HG03135 (cell line): ENCODE data around the gene ITGA3.

Experiments
- ATAC-seq: cut with Tn5 transposase; IDR thresholded peaks from one replicate; pipeline ENCODE4 v1.9.1; 2021; ENCODE audit warnings: mild to moderate bottlenecking, moderate library complexity; ENCODE audit not compliant: unreplicated experiment

The ITGA3 gene

GRCh38 chr17:50106393-50107131 lies 50.7 kb downstream of the ITGA3 start:
- ATAC-seq = no peak

- ATAC-seq = no peak
Measured at GRCh38 chr17:50107790-50108414, 52.0 kb downstream of the ITGA3 start.

GRCh38 chr17:50108556-50108955 lies 52.6 kb downstream of the ITGA3 start:
- no peak for ATAC-seq

- no peak for ATAC-seq
Measured at GRCh38 chr17:50109207-50109606, 53.3 kb downstream of the ITGA3 start.

GRCh38 chr17:50109785-50110184 lies 53.9 kb downstream of the ITGA3 start:
- ATAC-seq = no peak

GRCh38 chr17:50110591-50111349 lies 54.9 kb downstream of the ITGA3 start:
- ATAC-seq = no peak

GRCh38 chr17:50111673-50112655 lies 56.1 kb downstream of the ITGA3 start:
- ATAC-seq = no peak

- no peak for ATAC-seq
Measured at GRCh38 chr17:50112694-50113093, 56.8 kb downstream of the ITGA3 start.

- no peak for ATAC-seq
Measured at GRCh38 chr17:50113624-50114320, 57.9 kb downstream of the ITGA3 start.

- no peak for ATAC-seq
Measured at GRCh38 chr17:50114401-50114800, 58.5 kb downstream of the ITGA3 start.

GRCh38 chr17:50114849-50115357 lies 59.0 kb downstream of the ITGA3 start:
- ATAC-seq = no peak

- ATAC-seq = no peak
Measured at GRCh38 chr17:50115756-50116155, 59.8 kb downstream of the ITGA3 start.

- ATAC-seq = no peak
Measured at GRCh38 chr17:50117202-50118051, 61.5 kb downstream of the ITGA3 start.

GRCh38 chr17:50118076-50118827 lies 62.3 kb downstream of the ITGA3 start:
- no peak for ATAC-seq

GRCh38 chr17:50118828-50119218 lies 62.9 kb downstream of the ITGA3 start:
- ATAC-seq = no peak

- ATAC-seq = no peak
Measured at GRCh38 chr17:50120475-50121253, 64.8 kb downstream of the ITGA3 start.

GRCh38 chr17:50122945-50123344 lies 67.0 kb downstream of the ITGA3 start:
- ATAC-seq = no peak
